ENCODE results near the gene ATF5. TPM values are rescaled to one million over a fixed set of nuclear protein-coding genes. Genes with fewer than 3 reads are reported as not detected.

Gene ATF5
- total and polyA plus RNA-seq, 2 donors from 2014 or later = 22.7 to 36.4 TPM

DNA sequence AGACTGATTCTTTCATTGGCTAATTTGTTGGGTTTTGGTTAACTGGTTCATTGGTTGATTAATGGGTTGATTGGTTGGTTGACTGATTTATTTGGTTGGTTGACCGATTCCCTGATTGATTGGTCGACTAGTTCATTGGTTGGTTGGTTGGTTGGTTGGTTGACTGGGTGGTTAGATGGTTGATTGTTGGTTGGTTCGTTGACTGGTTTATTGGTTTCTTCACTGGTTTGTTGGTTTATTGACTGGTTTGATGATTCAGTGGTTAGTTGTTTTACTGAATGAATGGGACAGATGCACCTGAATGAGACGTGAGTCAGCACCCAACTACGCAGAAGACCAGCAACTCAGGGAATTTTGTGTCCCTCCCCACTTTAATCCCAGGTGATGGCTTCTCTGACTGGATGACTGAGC is 3.0 kb downstream of the ATF5 start:
- intact Hi-C loops (cut with DNase I) = no loop called here

DNA sequence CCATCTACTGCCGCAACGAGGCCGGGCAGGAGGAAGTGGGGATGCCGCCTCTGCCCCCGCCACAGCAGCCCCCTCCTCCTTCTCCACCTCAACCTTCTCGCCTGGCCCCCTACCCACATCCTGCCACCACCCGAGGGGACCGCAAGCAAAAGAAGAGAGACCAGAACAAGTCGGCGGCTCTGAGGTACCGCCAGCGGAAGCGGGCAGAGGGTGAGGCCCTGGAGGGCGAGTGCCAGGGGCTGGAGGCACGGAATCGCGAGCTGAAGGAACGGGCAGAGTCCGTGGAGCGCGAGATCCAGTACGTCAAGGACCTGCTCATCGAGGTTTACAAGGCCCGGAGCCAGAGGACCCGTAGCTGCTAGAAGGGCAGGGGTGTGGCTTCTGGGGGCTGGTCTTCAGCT is 3.7 kb downstream of the ATF5 start:
- H3K27me3 ChIP-seq (ENCODE audit: control insufficient read depth, insufficient read depth, low read length) = no peaks in the 10 kb centered on the region
- no peaks in the 10 kb centered on the region for H3K9me3 ChIP-seq (ENCODE audit: control insufficient read depth in 2 of 3, insufficient read depth in 1 of 3, low read length in 3 of 3)
- no peaks in the 10 kb centered on the region for H3K36me3 ChIP-seq (ENCODE audit: control insufficient read depth in 2 of 3, insufficient read depth in 3 of 3, low read length in 3 of 3)
- no peak overlapping the region for H3K27ac ChIP-seq (ENCODE audit: low read depth in 2 of 2, low read length in 2 of 2)
- no peak overlapping the region for H3K4me3 ChIP-seq (ENCODE audit: low read length in 3 of 3)
- peaks cover 0 to 5% (median 3%) of the 10 kb centered on the region in 3 donors for H3K4me1 ChIP-seq (ENCODE audit: control insufficient read depth in 2 of 3, insufficient read depth in 2 of 3, low read depth in 1 of 3, low read length in 3 of 3)
- DNase-seq (no peak), FAIRE-seq (no peak)
- intact Hi-C loops (cut with DNase I) = no loop called here
- no peak overlapping the region for H3K9ac ChIP-seq (ENCODE audit: low read length in 3 of 3)
- TF ChIP-seq, protein P1, sequence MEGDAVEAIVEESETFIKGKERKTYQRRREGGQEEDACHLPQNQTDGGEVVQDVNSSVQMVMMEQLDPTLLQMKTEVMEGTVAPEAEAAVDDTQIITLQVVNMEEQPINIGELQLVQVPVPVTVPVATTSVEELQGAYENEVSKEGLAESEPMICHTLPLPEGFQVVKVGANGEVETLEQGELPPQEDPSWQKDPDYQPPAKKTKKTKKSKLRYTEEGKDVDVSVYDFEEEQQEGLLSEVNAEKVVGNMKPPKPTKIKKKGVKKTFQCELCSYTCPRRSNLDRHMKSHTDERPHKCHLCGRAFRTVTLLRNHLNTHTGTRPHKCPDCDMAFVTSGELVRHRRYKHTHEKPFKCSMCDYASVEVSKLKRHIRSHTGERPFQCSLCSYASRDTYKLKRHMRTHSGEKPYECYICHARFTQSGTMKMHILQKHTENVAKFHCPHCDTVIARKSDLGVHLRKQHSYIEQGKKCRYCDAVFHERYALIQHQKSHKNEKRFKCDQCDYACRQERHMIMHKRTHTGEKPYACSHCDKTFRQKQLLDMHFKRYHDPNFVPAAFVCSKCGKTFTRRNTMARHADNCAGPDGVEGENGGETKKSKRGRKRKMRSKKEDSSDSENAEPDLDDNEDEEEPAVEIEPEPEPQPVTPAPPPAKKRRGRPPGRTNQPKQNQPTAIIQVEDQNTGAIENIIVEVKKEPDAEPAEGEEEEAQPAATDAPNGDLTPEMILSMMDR (IDR thresholded peaks at IDR 0.05; ENCODE audit: borderline replicate concordance, extremely low read depth, insufficient read depth) = no peak

More for the DNA sequence above, 3.0 kb downstream of the ATF5 start:
- H3K9me3 ChIP-seq (ENCODE audit: control insufficient read depth in 2 of 3, insufficient read depth in 1 of 3, low read length in 3 of 3) = no peaks in the 10 kb centered on the region
- TF ChIP-seq, protein P1 (IDR thresholded peaks at IDR 0.05; ENCODE audit: borderline replicate concordance, extremely low read depth, insufficient read depth) = no peak
- H3K27me3 ChIP-seq (ENCODE audit: control insufficient read depth, insufficient read depth, low read length) = no peaks in the 10 kb centered on the region
- DNase-seq = no peak
- peaks cover 0 to 6% (median 0%) of the 10 kb centered on the region in 3 donors for H3K36me3 ChIP-seq (ENCODE audit: control insufficient read depth in 2 of 3, insufficient read depth in 3 of 3, low read length in 3 of 3)
- H3K4me1 ChIP-seq (ENCODE audit: control insufficient read depth in 2 of 3, insufficient read depth in 2 of 3, low read depth in 1 of 3, low read length in 3 of 3) = peaks cover 3 to 10% (median 4%) of the 10 kb centered on the region in 3 donors
- no peak for FAIRE-seq
- H3K4me3 ChIP-seq (ENCODE audit: low read length in 3 of 3) = no peak overlapping the region
- no peak overlapping the region for H3K27ac ChIP-seq (ENCODE audit: low read depth in 2 of 2, low read length in 2 of 2)
- H3K9ac ChIP-seq (ENCODE audit: low read length in 3 of 3) = no peak overlapping the region

DNA sequence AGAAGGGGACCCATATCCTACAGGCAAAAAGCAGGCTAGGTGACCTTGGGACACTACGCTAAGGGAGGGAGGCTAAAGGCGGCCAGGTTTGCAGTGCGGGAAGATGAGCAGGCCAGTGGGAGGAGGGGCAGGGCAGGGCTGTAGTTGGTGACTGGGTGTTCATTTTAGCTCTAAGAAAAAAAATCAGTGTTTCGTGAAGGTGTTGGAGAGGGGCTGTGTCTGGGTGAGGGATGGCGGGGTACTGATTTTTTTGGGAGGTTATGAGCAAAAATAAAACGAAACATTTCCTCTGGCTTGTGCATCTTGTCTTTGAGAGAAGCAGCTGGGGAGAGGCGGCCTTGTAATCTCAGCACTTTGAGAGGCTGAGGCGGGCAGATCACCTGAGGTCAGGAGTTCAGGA is 4.6 kb downstream of the ATF5 start:
- H3K9me3 ChIP-seq (ENCODE audit: control insufficient read depth in 2 of 3, insufficient read depth in 1 of 3, low read length in 3 of 3) = no peaks in the 10 kb centered on the region
- no peaks in the 10 kb centered on the region for H3K36me3 ChIP-seq (ENCODE audit: control insufficient read depth in 2 of 3, insufficient read depth in 3 of 3, low read length in 3 of 3)
- DNase-seq (no peak), FAIRE-seq (no peak)
- no peak overlapping the region for H3K4me3 ChIP-seq (ENCODE audit: low read length in 3 of 3)
- intact Hi-C loops (cut with DNase I) = no loop called here
- no peak overlapping the region for H3K9ac ChIP-seq (ENCODE audit: low read length in 3 of 3)
- peaks cover 0 to 3% (median 0%) of the 10 kb centered on the region in 3 donors for H3K4me1 ChIP-seq (ENCODE audit: control insufficient read depth in 2 of 3, insufficient read depth in 2 of 3, low read depth in 1 of 3, low read length in 3 of 3)
- TF ChIP-seq, protein P1 (IDR thresholded peaks at IDR 0.05; ENCODE audit: borderline replicate concordance, extremely low read depth, insufficient read depth) = no peak
- no peak overlapping the region for H3K27ac ChIP-seq (ENCODE audit: low read depth in 2 of 2, low read length in 2 of 2)
- H3K27me3 ChIP-seq (ENCODE audit: control insufficient read depth, insufficient read depth, low read length) = no peaks in the 10 kb centered on the region

DNA sequence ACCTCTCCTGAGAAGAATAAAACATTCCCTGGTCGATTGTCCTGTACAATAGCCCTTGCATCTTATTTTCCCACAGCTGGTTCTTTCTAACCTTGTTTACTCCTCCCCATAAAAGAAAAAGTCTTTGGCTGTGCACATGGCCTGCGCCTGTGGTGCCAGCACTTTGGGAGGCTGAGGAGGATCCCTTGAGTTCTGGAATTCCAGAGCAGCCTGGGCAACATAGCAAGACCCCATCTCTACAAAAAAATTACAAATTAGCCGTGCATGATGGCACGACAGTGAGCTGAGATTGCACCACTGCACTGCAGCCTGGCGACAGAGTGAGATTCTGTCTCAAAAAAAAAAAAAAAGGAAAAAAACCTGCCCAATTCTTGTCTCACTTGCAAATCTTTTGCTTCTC is 7.5 kb downstream of the ATF5 start:
- TF ChIP-seq, protein P1 (IDR thresholded peaks at IDR 0.05; ENCODE audit: borderline replicate concordance, extremely low read depth, insufficient read depth) = no peak
- no peaks in the 10 kb centered on the region for H3K27me3 ChIP-seq (ENCODE audit: control insufficient read depth, insufficient read depth, low read length)
- H3K4me3 ChIP-seq (ENCODE audit: low read length in 3 of 3) = no peak overlapping the region
- intact Hi-C loops (cut with DNase I) = loop anchor here (5.0 kb wide), 1 partner anchor 51 kb away; no protein-coding TSS in a partner anchor
- H3K9me3 ChIP-seq (ENCODE audit: control insufficient read depth in 2 of 3, insufficient read depth in 1 of 3, low read length in 3 of 3) = no peaks in the 10 kb centered on the region
- H3K9ac ChIP-seq (ENCODE audit: low read length in 3 of 3) = no peak overlapping the region
- H3K4me1 ChIP-seq (ENCODE audit: control insufficient read depth in 2 of 3, insufficient read depth in 2 of 3, low read depth in 1 of 3, low read length in 3 of 3) = peaks cover 0 to 3% (median 0%) of the 10 kb centered on the region in 3 donors
- no peaks in the 10 kb centered on the region for H3K36me3 ChIP-seq (ENCODE audit: control insufficient read depth in 2 of 3, insufficient read depth in 3 of 3, low read length in 3 of 3)
- H3K27ac ChIP-seq (ENCODE audit: low read depth in 2 of 2, low read length in 2 of 2) = no peak overlapping the region
- FAIRE-seq (no peak), DNase-seq (no peak)
